Astrocyte (in vitro differentiated cells and primary cell): ENCODE data around the gene SNAI3. TPM values are rescaled to one million over a fixed set of nuclear protein-coding genes. Genes with fewer than 3 reads are reported as not detected.

Source experiments
- DNase-seq: peaks from one replicate; pipeline ENCODE4 v3.0.0-alpha.2; 2010; ENCODE audit warnings: low read depth
- FAIRE-seq: peaks from 2 replicates; lab custom pipeline; 2011; peaks lifted over from hg19 to GRCh38; lab: Jason Lieb, UNC
- H2AFZ ChIP-seq: 2 replicates; pipeline ENCODE4 v1.6.0; 2012; ENCODE audit warnings: low read depth, low read length, inconsistent platforms
- H3K27ac ChIP-seq: 2 replicates; pipeline ENCODE4 v1.5.1; 2011; ENCODE audit warnings: low read depth, low read length, inconsistent platforms
- H3K27me3 ChIP-seq: 2 replicates; pipeline ENCODE4 v1.6.0; 2011; ENCODE audit warnings: low read length, inconsistent platforms; ENCODE audit not compliant: insufficient read depth
- H3K36me3 ChIP-seq: 2 replicates; pipeline ENCODE4 v1.5.1; 2011; ENCODE audit warnings: low read length, inconsistent platforms; ENCODE audit not compliant: insufficient read depth
- H3K4me1 ChIP-seq: 2 replicates; pipeline ENCODE4 v1.5.1; 2011; ENCODE audit warnings: low read length, inconsistent platforms; ENCODE audit not compliant: insufficient read depth
- H3K4me2 ChIP-seq: 2 replicates; pipeline ENCODE4 v1.6.0; 2012; ENCODE audit warnings: low read length, inconsistent platforms
- H3K4me3 ChIP-seq: 2 replicates; pipeline ENCODE4 v1.5.1; 2011; ENCODE audit warnings: low read depth, mild to moderate bottlenecking, low read length, inconsistent platforms; ENCODE audit not compliant: insufficient read depth
- H3K79me2 ChIP-seq: 2 replicates; pipeline ENCODE4 v1.6.0; 2012; ENCODE audit warnings: mild to moderate bottlenecking, low read length, inconsistent platforms; ENCODE audit not compliant: insufficient read depth
- H3K9ac ChIP-seq: 2 replicates; pipeline ENCODE4 v1.6.0; 2012; ENCODE audit warnings: mild to moderate bottlenecking, low read length, inconsistent platforms
- H3K9me3 ChIP-seq: 2 replicates; pipeline ENCODE4 v1.5.1; 2012; ENCODE audit warnings: low read depth, mild to moderate bottlenecking, low read length, inconsistent platforms; ENCODE audit not compliant: insufficient read depth
- H4K20me1 ChIP-seq: 2 replicates; pipeline ENCODE4 v1.6.0; 2012; ENCODE audit warnings: low read length, inconsistent platforms; ENCODE audit not compliant: insufficient read depth
- H3K27ac Mint-ChIP-seq: one replicate; pipeline ENCODE4 v1.8.0; 2021; ENCODE audit warnings: mild to moderate bottlenecking, mixed read lengths; ENCODE audit not compliant: unreplicated experiment
- H3K27me3 Mint-ChIP-seq: one replicate; pipeline ENCODE4 v1.8.0; 2021; ENCODE audit warnings: low read depth, mixed read lengths; ENCODE audit not compliant: unreplicated experiment
- H3K36me3 Mint-ChIP-seq: one replicate; pipeline ENCODE4 v1.8.0; 2021; ENCODE audit warnings: low read depth, mixed read lengths; ENCODE audit not compliant: unreplicated experiment
- H3K4me1 Mint-ChIP-seq: one replicate; pipeline ENCODE4 v1.8.0; 2021; ENCODE audit warnings: low read depth, mixed read lengths; ENCODE audit not compliant: unreplicated experiment
- H3K4me3 Mint-ChIP-seq: one replicate; pipeline ENCODE4 v1.8.0; 2021; ENCODE audit warnings: mild to moderate bottlenecking, moderate library complexity, mixed read lengths; ENCODE audit not compliant: unreplicated experiment
- H3K9me3 Mint-ChIP-seq: one replicate; pipeline ENCODE4 v1.8.0; 2021; ENCODE audit warnings: mild to moderate bottlenecking, mixed read lengths; ENCODE audit not compliant: unreplicated experiment
- CTCF ChIP-seq: IDR thresholded peaks from 2 replicates; pipeline ENCODE4 v1.5.1; 2011; ENCODE audit warnings: low read depth, mild to moderate bottlenecking, inconsistent platforms, low read length, moderate library complexity; ENCODE audit not compliant: insufficient read depth
- EZH2 ChIP-seq: IDR thresholded peaks from 2 replicates; pipeline ENCODE4 v1.6.1; 2012; ENCODE audit warnings: mild to moderate bottlenecking, low read length, inconsistent platforms; ENCODE audit not compliant: insufficient read depth
- total RNA-seq: library from RNA; stranded (reverse); gene quantifications from 2 replicates; pipeline ENCODE4 v1.2.1, GENCODE V29; 2021

The SNAI3 gene
- total RNA-seq, 1 donor from 2014 or later: 0.48 TPM

GRCh38 chr16:88647178-88648070 lies 38.9 kb downstream of the SNAI3 start:
- Histone ChIP-seq H2AFZ (no peak overlapping the region), H4K20me1 (peaks cover 20% of the 10 kb centered on the region), H3K4me1 (peaks cover 12% of the 10 kb centered on the region), H3K4me2 (no peak overlapping the region), H3K9me3 (no peaks in the 10 kb centered on the region), H3K79me2 (no peaks in the 10 kb centered on the region), H3K36me3 (no peaks in the 10 kb centered on the region), H3K27me3 (no peaks in the 10 kb centered on the region), H3K9ac (no peak overlapping the region), H3K4me3 (no peak overlapping the region), H3K27ac (no peak overlapping the region)
- Mint-ChIP-seq H3K27me3 (no peaks in the 10 kb centered on the region), H3K4me3 (no peak overlapping the region), H3K4me1 (peaks cover 4% of the 10 kb centered on the region), H3K27ac (no peak overlapping the region), H3K9me3 (no peaks in the 10 kb centered on the region), H3K36me3 (peaks cover 9% of the 10 kb centered on the region)
- FAIRE-seq: no peak
- DNase-seq: no peak
- TF ChIP-seq EZH2: no peak

GRCh38 chr16:88646345-88647034 lies 39.8 kb downstream of the SNAI3 start:
- H3K9me3 ChIP-seq: no peaks in the 10 kb centered on the region
- FAIRE-seq (no peak), DNase-seq (no peak)
- Mint-ChIP-seq H3K27me3 (no peaks in the 10 kb centered on the region), H3K4me1 (peaks cover 4% of the 10 kb centered on the region), H3K9me3 (no peaks in the 10 kb centered on the region), H3K4me3 (no peak overlapping the region), H3K27ac (no peak overlapping the region), H3K36me3 (peaks cover 12% of the 10 kb centered on the region)
- H2AFZ ChIP-seq: no peak overlapping the region
- no peak overlapping the region for H3K27ac ChIP-seq
- no peak overlapping the region for H3K4me3 ChIP-seq
- no peaks in the 10 kb centered on the region for H3K27me3 ChIP-seq
- H4K20me1 ChIP-seq: peaks cover 20% of the 10 kb centered on the region
- H3K9ac ChIP-seq: no peak overlapping the region
- H3K36me3 ChIP-seq: no peaks in the 10 kb centered on the region
- no peak overlapping the region for H3K4me2 ChIP-seq
- no peaks in the 10 kb centered on the region for H3K79me2 ChIP-seq
- H3K4me1 ChIP-seq: peaks cover 11% of the 10 kb centered on the region
- TF ChIP-seq CTCF (no peak), EZH2 (no peak)

- Histone ChIP-seq H3K27ac (no peak overlapping the region), H3K9me3 (no peaks in the 10 kb centered on the region), H3K36me3 (no peaks in the 10 kb centered on the region), H3K27me3 (no peaks in the 10 kb centered on the region), H3K79me2 (no peaks in the 10 kb centered on the region), H4K20me1 (peaks cover 20% of the 10 kb centered on the region), H3K9ac (no peak overlapping the region), H3K4me2 (no peak overlapping the region), H3K4me1 (peaks cover 6% of the 10 kb centered on the region), H2AFZ (no peak overlapping the region), H3K4me3 (no peak overlapping the region)
- H3K27ac Mint-ChIP-seq: no peak overlapping the region
- FAIRE-seq (no peak), DNase-seq (no peak)
- peaks cover 12% of the 10 kb centered on the region for H3K36me3 Mint-ChIP-seq
- H3K4me1 Mint-ChIP-seq: peaks cover 4% of the 10 kb centered on the region
- peaks cover 2% of the 10 kb centered on the region for H3K27me3 Mint-ChIP-seq
- no peaks in the 10 kb centered on the region for H3K9me3 Mint-ChIP-seq
- H3K4me3 Mint-ChIP-seq: no peak overlapping the region
- TF ChIP-seq EZH2: no peak
- no peak for TF ChIP-seq CTCF
Observed at GRCh38 chr16:88645941-88646340, 40.4 kb downstream of the SNAI3 start.
